Measurements from ENCODE around the gene GAB2.

- no peak for TF ChIP-seq POLR2A (IDR thresholded peaks at IDR 0.05)
- no peak for TF ChIP-seq CTCF (IDR thresholded peaks at IDR 0.05)
Observed at GRCh38 chr11:78334109-78334508, 83.5 kb downstream of the GAB2 start.

All from thyroid gland (tissue), 4 donors.